ENCODE results near the gene TECR. TPM values are rescaled to one million over a fixed set of nuclear protein-coding genes. Genes with fewer than 3 reads are reported as not detected.

The TECR gene
- total and polyA plus RNA-seq, 2 of the 4 experiments (the other 2 are of a cell fraction): 46.2 to 81.2 TPM

DNA sequence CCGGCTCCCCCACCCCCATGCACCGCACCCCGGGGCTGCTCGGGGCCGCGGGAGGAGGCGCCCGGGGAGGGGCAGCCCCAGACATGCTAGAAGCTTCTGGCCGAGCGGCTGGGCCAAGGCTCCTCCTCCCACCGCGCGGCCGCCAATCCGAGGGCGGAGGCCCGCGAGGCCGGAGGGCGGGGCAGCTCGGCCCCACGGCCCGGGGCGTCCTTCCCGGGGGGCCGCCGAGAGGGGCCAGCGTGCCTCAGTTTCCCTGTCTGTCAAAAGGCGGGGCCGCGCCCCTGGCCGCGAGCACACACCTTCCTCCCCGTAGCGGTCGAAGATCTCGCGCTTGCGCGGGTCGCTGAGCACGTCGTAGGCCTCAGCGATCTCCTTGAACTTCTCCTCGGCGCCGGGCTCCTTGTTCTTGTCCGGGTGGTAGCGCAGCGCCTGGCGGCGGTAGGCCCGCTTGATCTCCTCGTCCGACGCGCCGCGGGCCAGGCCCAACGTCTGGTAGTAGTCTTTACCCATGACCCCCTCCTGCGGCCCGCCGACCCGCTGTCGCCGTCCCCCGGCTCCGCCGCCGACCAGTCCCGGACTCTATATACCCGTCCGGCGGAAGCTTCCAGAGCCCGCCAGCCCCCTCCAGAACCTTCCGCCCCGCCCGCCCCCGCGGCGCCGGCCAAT lies 11.4 kb upstream of the TECR start, which contains the start of gene DNAJB1 (continued):
- TF ChIP-seq CEBPB (IDR thresholded peaks at IDR 0.05; ENCODE audit: low read depth, low read length): no peak
- TF ChIP-seq MAFK (IDR thresholded peaks at IDR 0.05; ENCODE audit: low read depth, low read length): no peak

DNA sequence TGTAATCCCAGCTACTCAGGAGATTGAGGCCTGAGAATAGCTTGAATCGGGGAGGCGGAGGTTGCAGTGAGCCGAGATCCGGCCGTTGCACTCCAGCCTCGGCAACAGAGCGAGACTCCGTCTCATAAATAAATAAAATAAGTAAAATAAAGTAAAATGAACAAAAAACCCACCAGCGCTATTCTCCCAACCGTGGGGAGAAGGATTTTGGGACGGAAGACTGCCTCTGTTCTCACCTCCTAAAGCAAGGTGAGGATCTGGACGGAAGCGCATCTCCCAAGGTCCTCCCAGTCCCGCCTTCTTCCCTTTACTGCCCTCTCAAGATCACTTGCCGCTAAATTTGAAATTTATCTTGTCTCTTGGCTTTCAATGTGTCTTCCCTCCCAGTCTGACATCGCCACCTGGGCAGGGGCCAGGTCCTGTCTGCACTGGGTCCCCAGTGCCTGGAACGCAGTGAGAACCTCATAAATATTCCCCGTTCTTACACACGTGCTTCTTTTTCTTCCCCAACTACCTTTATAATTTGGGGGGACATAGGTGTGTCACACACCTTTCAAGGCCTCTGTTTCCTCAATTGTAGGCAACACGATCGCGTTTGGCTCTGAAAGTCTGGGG lies 10.0 kb upstream of the TECR start:
- no peaks in the 10 kb centered on the region for H3K9me3 ChIP-seq (ENCODE audit: control insufficient read depth, insufficient read depth, low read length)
- H2BK120ac ChIP-seq (ENCODE audit: low read depth, low read length): peak overlapping the region; percentile 70
- peak overlapping the region; percentile 44 for H3K4ac ChIP-seq (ENCODE audit: low read depth, low read length)
- no TSS peak for BruUV-seq (replicated peaks)
- no peak overlapping the region for H2AFZ ChIP-seq (replicated peaks; ENCODE audit: low read length, poor library complexity)
- peak overlapping the region; percentile 92 to 99 for H4K8ac ChIP-seq (ENCODE audit: low read depth in 2 of 2, low read length in 2 of 2)
- peak overlapping the region; percentile 78 for H4K5ac ChIP-seq (ENCODE audit: low read depth, low read length)
- peak overlapping the region; percentile 74 for H2BK5ac ChIP-seq (ENCODE audit: low read depth, low read length, poor library complexity, severe bottlenecking)
- POLR2A ChIA-PET (ENCODE audit: unreplicated experiment): interaction anchor here (0.5 kb wide), 1 partner anchor 1560 kb away, joined by 5 read pairs; no protein-coding TSS in a partner anchor
- peak overlapping the region; percentile 52 for H4K91ac ChIP-seq (ENCODE audit: insufficient read depth, low read depth, low read length)
- no peak overlapping the region for H3K4me3 ChIP-seq (ENCODE audit: insufficient read depth, low read depth, low read length)
- peak overlapping the region; percentile 30; the same call in 1 of the 2 replicates for H2BK20ac ChIP-seq (ENCODE audit: low read depth, low read length)
- in situ Hi-C loops (cut with MboI; ENCODE audit: low sequenced_read_pairs): no loop called here
- H3K56ac ChIP-seq (ENCODE audit: extremely low read depth, insufficient read depth, low read length): no peak overlapping the region
- H3K4me1 ChIP-seq (ENCODE audit: control insufficient read depth, insufficient read depth, low read length): peaks cover 19% of the 10 kb centered on the region
- H3K4me2 ChIP-seq (ENCODE audit: low read depth, low read length): no peak overlapping the region
- peaks cover 34% of the 10 kb centered on the region for H4K20me1 ChIP-seq (ENCODE audit: insufficient read depth, low read length)
- H3K36me3 ChIP-seq (ENCODE audit: control insufficient read depth, insufficient read depth, low read length): peaks cover 24% of the 10 kb centered on the region
- H2AK5ac ChIP-seq (ENCODE audit: low read depth, low read length): peak overlapping the region; percentile 27
- dilution Hi-C loops (cut with HindIII; ENCODE audit: low sequenced_read_pairs, unreplicated experiment): no loop called here
- ATAC-seq (ENCODE audit: low read depth): no peak
- CTCF ChIA-PET: no interaction called here
- H3K27me3 ChIP-seq (ENCODE audit: control insufficient read depth, insufficient read depth, low read length): no peaks in the 10 kb centered on the region
- H3K14ac ChIP-seq (replicated peaks; ENCODE audit: low read depth, low read length): peak overlapping the region; percentile 43; the same call in 1 of the 2 replicates
- peak overlapping the region; percentile 10; the same call in 1 of the 2 replicates for H3K18ac ChIP-seq (ENCODE audit: low read depth, low read length)
- 0 out of 2 replicates have a peak overlapping the region, but pooled peaks have one; percentile 0 for H3K23ac ChIP-seq (ENCODE audit: low read depth, low read length)
- H3K9ac ChIP-seq (ENCODE audit: low read depth, low read length): no peak overlapping the region
- intact Hi-C loops (cut with micrococcal nuclease): no loop called here
- 93% methylated on average over 3 of the region's 22 CpGs; no CpG with 5 or more reads in 1 of the 2 experiments for WGBS, 2 experiments (ENCODE audit: extremely low coverage in 2 of 2, insufficient read length in 1 of 2)
- H3K27ac ChIP-seq (ENCODE audit: insufficient read depth, low read length): peak overlapping the region; percentile 64
- peaks cover 18% of the 10 kb centered on the region for H3K9me1 ChIP-seq (ENCODE audit: insufficient read depth, low read length)
- peak overlapping the region; percentile 68 for H2AK9ac ChIP-seq (replicated peaks; ENCODE audit: low read depth, low read length, poor library complexity)
- H3K79me1 ChIP-seq (ENCODE audit: low read depth in 1 of 2, low read length in 2 of 2): peaks cover 18 to 38% of the 10 kb centered on the region in 2 experiments
- DNase-seq: no peak
- H2BK15ac ChIP-seq (ENCODE audit: low read depth, low read length): peak overlapping the region; percentile 31; the same call in 1 of the 3 replicates
- TF ChIP-seq NFE2L2 (IDR thresholded peaks at IDR 0.05; ENCODE audit: low read depth, low read length) (no peak), MXI1 (IDR thresholded peaks at IDR 0.05; ENCODE audit: borderline replicate concordance, low read depth, low read length) (no peak), MAFK (IDR thresholded peaks at IDR 0.05; ENCODE audit: low read depth, low read length) (no peak), POLR2A (IDR thresholded peaks at IDR 0.05; ENCODE audit: low read depth, low read length) (no peak), CEBPB (IDR thresholded peaks at IDR 0.05; ENCODE audit: low read depth, low read length) (no peak), RFX5 (IDR thresholded peaks at IDR 0.05; ENCODE audit: low read depth, low read length) (no peak), CHD1 (IDR thresholded peaks at IDR 0.05; ENCODE audit: low read depth, low read length) (no peak), MAZ (IDR thresholded peaks at IDR 0.05; ENCODE audit: borderline replicate concordance, low read depth, low read length) (no peak)
- TF ChIP-seq, protein P1, sequence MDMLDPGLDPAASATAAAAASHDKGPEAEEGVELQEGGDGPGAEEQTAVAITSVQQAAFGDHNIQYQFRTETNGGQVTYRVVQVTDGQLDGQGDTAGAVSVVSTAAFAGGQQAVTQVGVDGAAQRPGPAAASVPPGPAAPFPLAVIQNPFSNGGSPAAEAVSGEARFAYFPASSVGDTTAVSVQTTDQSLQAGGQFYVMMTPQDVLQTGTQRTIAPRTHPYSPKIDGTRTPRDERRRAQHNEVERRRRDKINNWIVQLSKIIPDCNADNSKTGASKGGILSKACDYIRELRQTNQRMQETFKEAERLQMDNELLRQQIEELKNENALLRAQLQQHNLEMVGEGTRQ (IDR thresholded peaks at IDR 0.05; ENCODE audit: low read depth, low read length): no peak
- TF ChIP-seq, protein P2, sequence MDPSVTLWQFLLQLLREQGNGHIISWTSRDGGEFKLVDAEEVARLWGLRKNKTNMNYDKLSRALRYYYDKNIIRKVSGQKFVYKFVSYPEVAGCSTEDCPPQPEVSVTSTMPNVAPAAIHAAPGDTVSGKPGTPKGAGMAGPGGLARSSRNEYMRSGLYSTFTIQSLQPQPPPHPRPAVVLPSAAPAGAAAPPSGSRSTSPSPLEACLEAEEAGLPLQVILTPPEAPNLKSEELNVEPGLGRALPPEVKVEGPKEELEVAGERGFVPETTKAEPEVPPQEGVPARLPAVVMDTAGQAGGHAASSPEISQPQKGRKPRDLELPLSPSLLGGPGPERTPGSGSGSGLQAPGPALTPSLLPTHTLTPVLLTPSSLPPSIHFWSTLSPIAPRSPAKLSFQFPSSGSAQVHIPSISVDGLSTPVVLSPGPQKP (IDR thresholded peaks at IDR 0.05; ENCODE audit: borderline replicate concordance, low read depth, low read length): no peak
- TF ChIP-seq, protein P3, sequence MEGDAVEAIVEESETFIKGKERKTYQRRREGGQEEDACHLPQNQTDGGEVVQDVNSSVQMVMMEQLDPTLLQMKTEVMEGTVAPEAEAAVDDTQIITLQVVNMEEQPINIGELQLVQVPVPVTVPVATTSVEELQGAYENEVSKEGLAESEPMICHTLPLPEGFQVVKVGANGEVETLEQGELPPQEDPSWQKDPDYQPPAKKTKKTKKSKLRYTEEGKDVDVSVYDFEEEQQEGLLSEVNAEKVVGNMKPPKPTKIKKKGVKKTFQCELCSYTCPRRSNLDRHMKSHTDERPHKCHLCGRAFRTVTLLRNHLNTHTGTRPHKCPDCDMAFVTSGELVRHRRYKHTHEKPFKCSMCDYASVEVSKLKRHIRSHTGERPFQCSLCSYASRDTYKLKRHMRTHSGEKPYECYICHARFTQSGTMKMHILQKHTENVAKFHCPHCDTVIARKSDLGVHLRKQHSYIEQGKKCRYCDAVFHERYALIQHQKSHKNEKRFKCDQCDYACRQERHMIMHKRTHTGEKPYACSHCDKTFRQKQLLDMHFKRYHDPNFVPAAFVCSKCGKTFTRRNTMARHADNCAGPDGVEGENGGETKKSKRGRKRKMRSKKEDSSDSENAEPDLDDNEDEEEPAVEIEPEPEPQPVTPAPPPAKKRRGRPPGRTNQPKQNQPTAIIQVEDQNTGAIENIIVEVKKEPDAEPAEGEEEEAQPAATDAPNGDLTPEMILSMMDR (conservative IDR thresholded peaks at IDR 0.05; ENCODE audit: low read depth, low read length): no peak

All from IMR-90 (cell line).